ENCODE data around the gene DOK6. TPM values are rescaled to one million over a fixed set of nuclear protein-coding genes. Genes with fewer than 3 reads are reported as not detected.
"Not testable (repeated sequence)": the region's sequence is repeated elsewhere in the genome, so short reads cannot be mapped to it uniquely, and the experiment has no call there.

Gene DOK6
- total RNA-seq, 1 experiment from 2014 or later, result not detected

- POLR2A ChIA-PET (ENCODE audit: unreplicated experiment), result no interaction called here
- no peaks in the 10 kb centered on the region for H3K9me3 ChIP-seq (ENCODE audit: low read length)
- H3K4me1 ChIP-seq (ENCODE audit: insufficient read depth, low read length), result no peaks in the 10 kb centered on the region
- no peak for TF ChIP-seq EZH2 (IDR thresholded peaks at IDR 0.05; ENCODE audit: low read length, unreplicated experiment)
- TF ChIP-seq CTCF (conservative IDR thresholded peaks at IDR 0.05; ENCODE audit: low read depth, low read length), result no peak
- no peak for TF ChIP-seq EZH2phosphoT487 (IDR thresholded peaks at IDR 0.05; ENCODE audit: borderline replicate concordance, low read length)
- H3K36me3 ChIP-seq (ENCODE audit: low read depth, low read length), result no peaks in the 10 kb centered on the region
- CTCF ChIA-PET, result no interaction called here
- H3K4me3 ChIP-seq (ENCODE audit: low read length), result no peak overlapping the region
- H3K79me2 ChIP-seq (ENCODE audit: low read length), result no peaks in the 10 kb centered on the region
- H2AFZ ChIP-seq (ENCODE audit: low read length), result no peak overlapping the region
- no TSS peak for BruUV-seq (replicated peaks)
- no peak overlapping the region for H3K4me2 ChIP-seq (ENCODE audit: low read length)
- no peaks in the 10 kb centered on the region for H3K27me3 ChIP-seq (ENCODE audit: low read length)
- no peak overlapping the region for H3K9ac ChIP-seq (ENCODE audit: low read length)
- intact Hi-C loops (cut with micrococcal nuclease), result no loop called here
- ATAC-seq, result no peak
- H4K20me1 ChIP-seq (ENCODE audit: low read length), result no peaks in the 10 kb centered on the region
- H3F3A ChIP-seq (ENCODE audit: low read length, unreplicated experiment), result no peaks in the 10 kb centered on the region
- H3K9me2 ChIP-seq (replicated peaks; ENCODE audit: low read length), result no peaks in the 10 kb centered on the region
- no peak overlapping the region for H3K27ac ChIP-seq (ENCODE audit: low read length)
- DNase-seq, result no peak
Observed at GRCh38 chr18:69358212-69358895, 42.3 kb upstream of the DOK6 start.

- BruUV-seq (replicated peaks); H3K9ac ChIP-seq (ENCODE audit: low read length); H3K27ac ChIP-seq (ENCODE audit: low read length); intact Hi-C loops (cut with micrococcal nuclease); H3K4me3 ChIP-seq (ENCODE audit: low read length); CTCF ChIA-PET; DNase-seq; H3K79me2 ChIP-seq (ENCODE audit: low read length); POLR2A ChIA-PET (ENCODE audit: unreplicated experiment); H3K4me2 ChIP-seq (ENCODE audit: low read length); H3K4me1 ChIP-seq (ENCODE audit: insufficient read depth, low read length); H3K36me3 ChIP-seq (ENCODE audit: low read depth, low read length); ATAC-seq; H3K27me3 ChIP-seq (ENCODE audit: low read length); H3K9me3 ChIP-seq (ENCODE audit: low read length); H3K9me2 ChIP-seq (replicated peaks; ENCODE audit: low read length); H2AFZ ChIP-seq (ENCODE audit: low read length); H3F3A ChIP-seq (ENCODE audit: low read length, unreplicated experiment); H4K20me1 ChIP-seq (ENCODE audit: low read length): not testable (repeated sequence)
Observed at GRCh38 chr18:69359768-69360167, 40.9 kb upstream of the DOK6 start.

GRCh38 chr18:69364930-69365329, 35.8 kb upstream of the DOK6 start:
- no peaks in the 10 kb centered on the region for H4K20me1 ChIP-seq (ENCODE audit: low read length)
- no peak for DNase-seq
- ChIA-PET POLR2A (ENCODE audit: unreplicated experiment) (no interaction called here), CTCF (no interaction called here)
- no peaks in the 10 kb centered on the region for H3K9me2 ChIP-seq (replicated peaks; ENCODE audit: low read length)
- BruUV-seq (replicated peaks), result no TSS peak
- ATAC-seq, result no peak
- H3K4me3 ChIP-seq (ENCODE audit: low read length), result no peak overlapping the region
- H3K9me3 ChIP-seq (ENCODE audit: low read length), result no peaks in the 10 kb centered on the region
- no peak for TF ChIP-seq EZH2phosphoT487 (IDR thresholded peaks at IDR 0.05; ENCODE audit: borderline replicate concordance, low read length)
- TF ChIP-seq EZH2 (IDR thresholded peaks at IDR 0.05; ENCODE audit: low read length, unreplicated experiment), result no peak
- TF ChIP-seq CTCF (conservative IDR thresholded peaks at IDR 0.05; ENCODE audit: low read depth, low read length), result no peak
- H3F3A ChIP-seq (ENCODE audit: low read length, unreplicated experiment), result no peaks in the 10 kb centered on the region
- H3K27ac ChIP-seq (ENCODE audit: low read length), result no peak overlapping the region
- no peaks in the 10 kb centered on the region for H3K36me3 ChIP-seq (ENCODE audit: low read depth, low read length)
- no peak overlapping the region for H3K9ac ChIP-seq (ENCODE audit: low read length)
- no peaks in the 10 kb centered on the region for H3K79me2 ChIP-seq (ENCODE audit: low read length)
- peaks cover 3% of the 10 kb centered on the region; the same call in 1 of the 2 replicates for H3K27me3 ChIP-seq (ENCODE audit: low read length)
- intact Hi-C loops (cut with micrococcal nuclease), result no loop called here
- H3K4me1 ChIP-seq (ENCODE audit: insufficient read depth, low read length), result no peaks in the 10 kb centered on the region
- H3K4me2 ChIP-seq (ENCODE audit: low read length), result no peak overlapping the region
- H2AFZ ChIP-seq (ENCODE audit: low read length), result no peak overlapping the region
